A549 (cell line): ENCODE measurements around the gene PGBD4. TPM values are rescaled to one million over a fixed set of nuclear protein-coding genes. Genes with fewer than 3 reads are reported as not detected.

Source experiments
- ATAC-seq, 2 experiments: fragments of 200-7000 bp in 1 of 2; fragments of >200 bp in 1 of 2; cut with Nextera tagmentation in 1 of 2; cut with Tn5 transposase in 1 of 2; 3 replicates each; pipeline versions ENCODE4 v1.8.0 to v1.9.1; 2018 to 2020; ENCODE audit warnings: mild to moderate bottlenecking in 1 of 2, moderate library complexity in 1 of 2
- CTCF ChIA-PET: fragments of 300-600 bp; sonication (Branson Sonifier 250); formaldehyde crosslinking; extraction: SDS; loops from one replicate; lab custom pipeline; 2021; ENCODE audit warnings: antibody characterized with exemption, inconsistent platforms; lab: Yijun Ruan, JAX
- POLR2A ChIA-PET: fragments of 350-600 bp; formaldehyde crosslinking; extraction: SDS; loops from one replicate; lab custom pipeline; 2021; ENCODE audit warnings: antibody characterized with exemption, inconsistent platforms; lab: Yijun Ruan, JAX
- DNase-seq, 2 experiments: peaks; one replicate each; pipeline versions ENCODE4 v3.0.0 to v3.0.0-alpha.2; 2011 to 2016; ENCODE audit warnings: low read depth in 1 of 2, low spot score in 1 of 2
- FAIRE-seq: peaks from 2 replicates; lab custom pipeline; 2011; peaks lifted over from hg19 to GRCh38; lab: Jason Lieb, UNC
- H3K27ac ChIP-seq, 2 experiments: fragments of >200 bp; sonication (Bioruptor Twin); formaldehyde crosslinking; 3 replicates each; pipeline ENCODE4 v1.5.1; 2016 to 2017
- H3K4me1 ChIP-seq: fragments of >200 bp; sonication (Bioruptor Twin); formaldehyde crosslinking; 3 replicates; pipeline ENCODE4 v1.6.1; 2016
- H3K4me2 ChIP-seq: fragments of >200 bp; sonication (Bioruptor Twin); formaldehyde crosslinking; 3 replicates; pipeline ENCODE4 v1.6.1; 2016
- H3K4me3 ChIP-seq: fragments of >200 bp; sonication (Bioruptor Twin); formaldehyde crosslinking; 3 replicates; pipeline ENCODE4 v1.5.1; 2016
- H3K9me3 ChIP-seq: fragments of >200 bp; sonication (Bioruptor Twin); formaldehyde crosslinking; 3 replicates; pipeline ENCODE4 v1.6.1; 2016
- ATOH8 ChIP-seq: fragments of 250-450 bp; sonication (Bioruptor Pico); IDR thresholded peaks from 2 replicates; pipeline ENCODE4 v1.5.0; 2020; ENCODE audit warnings: low read depth, mild to moderate bottlenecking, moderate library complexity
- BCL3 ChIP-seq: fragments of >200 bp; sonication (Bioruptor Twin); formaldehyde crosslinking; IDR thresholded peaks from 3 replicates; pipeline ENCODE4 v1.6.1; 2016
- CHD2 ChIP-seq: fragments of 150-350 bp; IDR thresholded peaks from 2 replicates; pipeline ENCODE4 v1.6.1; 2014; ENCODE audit warnings: low read length; ENCODE audit not compliant: partially characterized antibody
- ELK1 ChIP-seq: fragments of 150-350 bp; IDR thresholded peaks from 2 replicates; pipeline ENCODE4 v1.6.1; 2014; ENCODE audit warnings: low read depth, mild to moderate bottlenecking, low read length
- ESRRA ChIP-seq: fragments of 150-350 bp; IDR thresholded peaks from 2 replicates; pipeline ENCODE4 v1.6.1; 2014; ENCODE audit warnings: mild to moderate bottlenecking, low read length, borderline replicate concordance
- FOSB ChIP-seq: fragments of 250-450 bp; sonication (Bioruptor Pico); IDR thresholded peaks from 2 replicates; pipeline ENCODE4 v1.5.0; 2020; ENCODE audit warnings: mild to moderate bottlenecking, moderate library complexity
- HDAC2 ChIP-seq: fragments of 200-600 bp; sonication (generic); IDR thresholded peaks from 2 replicates; pipeline ENCODE4 v1.6.1; 2016
- HEYL ChIP-seq: fragments of 250-450 bp; sonication (Bioruptor Pico); IDR thresholded peaks from 2 replicates; pipeline ENCODE4 v1.8.0; 2021; ENCODE audit warnings: mild to moderate bottlenecking, moderate library complexity
- HOXA7 ChIP-seq: fragments of 250-450 bp; sonication (Bioruptor Pico); IDR thresholded peaks from 2 replicates; pipeline ENCODE4 v1.5.0; 2020; ENCODE audit warnings: mild to moderate bottlenecking, moderate library complexity
- HOXB13 ChIP-seq: fragments of 250-450 bp; sonication (Bioruptor Pico); IDR thresholded peaks from 2 replicates; pipeline ENCODE4 v1.5.0; 2020; ENCODE audit warnings: low read depth, mild to moderate bottlenecking, moderate library complexity
- NFE2L2 ChIP-seq: fragments of 150-350 bp; conservative IDR thresholded peaks from 2 replicates; pipeline ENCODE4 v1.6.1; 2014; ENCODE audit warnings: low read length
- PHF8 ChIP-seq: fragments of 200-600 bp; sonication (generic); IDR thresholded peaks from 2 replicates; pipeline ENCODE4 v1.6.1; 2016; ENCODE audit warnings: low read depth, mild to moderate bottlenecking, antibody characterized with exemption, moderate library complexity, borderline replicate concordance
- POLR2A ChIP-seq: IDR thresholded peaks from 2 replicates; pipeline ENCODE4 v1.6.1; 2012; ENCODE audit warnings: mild to moderate bottlenecking, low read length
- RAD21 ChIP-seq, 2 experiments: fragments of >200 bp in 1 of 2; sonication (Bioruptor Twin) in 1 of 2; formaldehyde crosslinking in 1 of 2; IDR thresholded peaks in 1 of 2; conservative IDR thresholded peaks in 1 of 2; 2 replicates in 1 of 2; 3 replicates in 1 of 2; pipeline ENCODE4 v1.6.1; 2012 to 2018; ENCODE audit warnings: inconsistent platforms in 1 of 2
- RARB ChIP-seq: fragments of 250-450 bp; sonication (Bioruptor Pico); IDR thresholded peaks from 2 replicates; pipeline ENCODE4 v1.8.0; 2021; ENCODE audit warnings: mild to moderate bottlenecking, moderate library complexity
- REST ChIP-seq: fragments of 200-600 bp; sonication (generic); IDR thresholded peaks from 2 replicates; pipeline ENCODE4 v1.6.1; 2016; ENCODE audit warnings: antibody characterized with exemption, mild to moderate bottlenecking, moderate library complexity
- RFX5 ChIP-seq: fragments of 450-650 bp; IDR thresholded peaks from 2 replicates; pipeline ENCODE4 v1.7.1; 2014; ENCODE audit warnings: antibody characterized with exemption, mild to moderate bottlenecking, moderate library complexity
- RNF2 ChIP-seq: fragments of 200-600 bp; sonication (generic); IDR thresholded peaks from 2 replicates; pipeline ENCODE4 v1.6.1; 2016; ENCODE audit warnings: low read depth, mild to moderate bottlenecking, antibody characterized with exemption, moderate library complexity, borderline replicate concordance
- SMC3 ChIP-seq: fragments of >200 bp; sonication (Bioruptor Twin); formaldehyde crosslinking; IDR thresholded peaks from 3 replicates; pipeline ENCODE4 v1.6.1; 2018; ENCODE audit warnings: inconsistent platforms
- TP53 ChIP-seq: fragments of 250-450 bp; sonication (Bioruptor Pico); IDR thresholded peaks from 2 replicates; pipeline ENCODE4 v1.5.0; 2021; ENCODE audit warnings: mild to moderate bottlenecking, moderate library complexity
- USF2 ChIP-seq: fragments of 450-650 bp; IDR thresholded peaks from 2 replicates; pipeline ENCODE4 v1.6.1; 2014; ENCODE audit warnings: antibody characterized with exemption
- ZC3H11A ChIP-seq: fragments of 450-650 bp; IDR thresholded peaks from 2 replicates; pipeline ENCODE4 v1.6.1; 2014; ENCODE audit warnings: antibody characterized with exemption, mild to moderate bottlenecking
- ZFP36 ChIP-seq: fragments of 450-650 bp; IDR thresholded peaks from 2 replicates; pipeline ENCODE4 v1.6.1; 2014; ENCODE audit warnings: borderline replicate concordance; ENCODE audit not compliant: partially characterized antibody
- ZNF302 ChIP-seq: fragments of 250-450 bp; sonication (Bioruptor Pico); IDR thresholded peaks from 2 replicates; pipeline ENCODE4 v1.9.0; 2021; ENCODE audit warnings: inconsistent platforms, mild to moderate bottlenecking, moderate library complexity
- ZSCAN20 ChIP-seq: fragments of 250-450 bp; sonication (Bioruptor Pico); IDR thresholded peaks from 2 replicates; pipeline ENCODE4 v1.8.0; 2022; ENCODE audit warnings: mild to moderate bottlenecking, moderate library complexity
- WGBS: methylation state at CpG from one replicate; pipeline ENCODE4 v1.1.6; 2017; ENCODE audit errors: missing lambda C conversion rate; 5-methylcytosine and 5-hydroxymethylcytosine counted together
- polyA plus RNA-seq, 4 experiments: library from polyadenylated mRNA; depleted of rRNA in 3 of 4; stranded (reverse); fragments of >200 nt; fragmentation: RNase III in 1 of 4; extraction: RNeasy Plus Mini Kit Qiagen cat#74134 plus additional on column Dnase treatment in 1 of 4; gene quantifications; 2 replicates in 3 of 4; 3 replicates in 1 of 4; pipeline ENCODE4 v1.2.3, GENCODE V29; 2011 to 2017

The PGBD4 gene
- polyA plus RNA-seq, 2 of the 4 experiments (the other 2 are of a cell fraction): 4.0 to 4.7 TPM

- TF ChIP-seq ZFP36: peak; percentile 56
- TF ChIP-seq TP53 (CRISPR knock-in tag): no peak
- no peak for TF ChIP-seq HOXB13 (CRISPR knock-in tag)
- TF ChIP-seq ELK1: no peak
- no peak for TF ChIP-seq HEYL (CRISPR knock-in tag)
- TF ChIP-seq HDAC2: no peak
- no peak for TF ChIP-seq BCL3
- TF ChIP-seq HOXA7 (CRISPR knock-in tag): no peak
- peak; percentile 38; the same call in 1 of the 2 replicates for TF ChIP-seq ATOH8 (CRISPR knock-in tag)
- no peak for TF ChIP-seq SMC3
- TF ChIP-seq RARB: no peak
- no peak for TF ChIP-seq ZNF302 (CRISPR knock-in tag)
- no peak for TF ChIP-seq REST
- TF ChIP-seq NFE2L2: peak; percentile 29; the same call in 1 of the 2 replicates
- no peak for TF ChIP-seq RAD21 (conservative IDR thresholded peaks at IDR 0.05 in 1 of 2, IDR thresholded peaks at IDR 0.05 in 1 of 2)
- no peak for TF ChIP-seq CHD2
- TF ChIP-seq POLR2A: no peak
- no peak for TF ChIP-seq ZC3H11A
- TF ChIP-seq RNF2: no peak
These were observed 52.9 kb downstream of the PGBD4 start (continued) for GRCh38 chr15:34154725-34155204.

- Histone ChIP-seq H3K9me3 (peaks cover 46% of the 10 kb centered on the region), H3K4me3 (no peak overlapping the region), H3K4me2 (no peak overlapping the region), H3K4me1 (no peaks in the 10 kb centered on the region), H3K27ac (peak overlapping the region; percentile 47 to 74; a peak in 3 of 6 replicates)
- ChIA-PET POLR2A (no interaction called here), CTCF (interaction anchor here (0.8 to 1.6 kb wide), 5 partner anchors 14 to 46 kb away, joined by 3 to 5 read pairs (median 4); no protein-coding TSS in a partner anchor)
- FAIRE-seq (no peak), ATAC-seq (no peak; a peak in 1 of 6 replicates), DNase-seq (no peak)
- TF ChIP-seq RFX5 (peak; percentile 92), FOSB (CRISPR knock-in tag) (no peak), HEYL (CRISPR knock-in tag) (no peak), USF2 (no peak), PHF8 (no peak), ZSCAN20 (CRISPR knock-in tag) (no peak), ESRRA (no peak), RAD21 (conservative IDR thresholded peaks at IDR 0.05 in 1 of 2, IDR thresholded peaks at IDR 0.05 in 1 of 2) (no peak)
- 94% methylated on average over 7 of the region's 7 CpGs for WGBS
These were observed 54.0 kb downstream of the PGBD4 start for GRCh38 chr15:34155859-34156258.
